KMS-11 (cell line): ENCODE data around the gene CD1E.
"Not testable (repeated sequence)": the region's sequence is repeated elsewhere in the genome, so short reads cannot be mapped to it uniquely, and the experiment has no call there.

Experiments
- H2AFZ ChIP-seq: fragments of 200-600 bp; sonication (generic); 2 replicates; pipeline ENCODE4 v1.6.1; 2016; ENCODE audit warnings: antibody characterized with exemption, mixed run types, low read depth
- H3K27ac ChIP-seq: fragments of 200-600 bp; sonication (generic); 2 replicates; pipeline ENCODE4 v1.6.1; 2016; ENCODE audit warnings: mild to moderate bottlenecking, mixed run types
- H3K27me3 ChIP-seq: fragments of 200-600 bp; sonication (generic); 2 replicates; pipeline ENCODE4 v1.6.1; 2017; ENCODE audit warnings: mild to moderate bottlenecking, low read depth, mixed run types, moderate library complexity; ENCODE audit not compliant: insufficient read depth
- H3K36me3 ChIP-seq: fragments of 200-600 bp; sonication (generic); 2 replicates; pipeline ENCODE4 v1.6.1; 2017; ENCODE audit warnings: mild to moderate bottlenecking, mixed run types; ENCODE audit not compliant: insufficient read depth
- H3K4me1 ChIP-seq: fragments of 200-600 bp; sonication (generic); 2 replicates; pipeline ENCODE4 v1.6.1; 2016; ENCODE audit warnings: mild to moderate bottlenecking, low read depth, mixed run types; ENCODE audit not compliant: poor library complexity, severe bottlenecking
- H3K4me2 ChIP-seq: fragments of 200-600 bp; sonication (generic); 2 replicates; pipeline ENCODE4 v1.7.0; 2016; ENCODE audit warnings: mild to moderate bottlenecking, mixed run types
- H3K4me3 ChIP-seq: fragments of 200-600 bp; sonication (generic); IDR thresholded peaks from 2 replicates; pipeline ENCODE4 v1.6.1; 2017; ENCODE audit warnings: low read depth, low read length, mixed read lengths; ENCODE audit not compliant: insufficient read depth
- H3K79me2 ChIP-seq: fragments of 200-600 bp; sonication (generic); 2 replicates; pipeline ENCODE4 v1.6.1; 2016; ENCODE audit warnings: low read depth, mixed run types; ENCODE audit not compliant: insufficient read depth
- H3K9ac ChIP-seq: fragments of 200-600 bp; sonication (generic); 2 replicates; pipeline ENCODE4 v1.6.1; 2016; ENCODE audit warnings: mild to moderate bottlenecking, mixed run types
- H4K20me1 ChIP-seq: fragments of 200-600 bp; sonication (generic); 2 replicates; pipeline ENCODE4 v1.6.1; 2016; ENCODE audit warnings: mild to moderate bottlenecking, mixed run types; ENCODE audit not compliant: insufficient read depth
- CTCF ChIP-seq: fragments of 200-600 bp; sonication (generic); conservative IDR thresholded peaks from 2 replicates; pipeline ENCODE4 v1.6.1; 2017; ENCODE audit warnings: low read depth, mild to moderate bottlenecking, antibody characterized with exemption, low read length, moderate library complexity, mixed read lengths

The CD1E gene

GRCh38 chr1:158333405-158334155 is 20.1 kb upstream of the CD1E start:
- Histone ChIP-seq H3K79me2 (no peaks in the 10 kb centered on the region), H3K36me3 (no peaks in the 10 kb centered on the region), H2AFZ (no peak overlapping the region), H3K4me3 (no peak overlapping the region), H4K20me1 (no peaks in the 10 kb centered on the region), H3K27me3 (no peaks in the 10 kb centered on the region), H3K4me1 (peaks cover 19% of the 10 kb centered on the region), H3K4me2 (peak overlapping the region; percentile 6), H3K27ac (no peak overlapping the region), H3K9ac (no peak overlapping the region)
- no peak for TF ChIP-seq CTCF

- Histone ChIP-seq H3K27me3 (no peaks in the 10 kb centered on the region), H3K36me3 (no peaks in the 10 kb centered on the region), H3K4me1 (peaks cover 19% of the 10 kb centered on the region), H3K9ac (no peak overlapping the region), H3K4me2 (peak overlapping the region; percentile 6; the same call in 1 of the 2 replicates), H2AFZ (no peak overlapping the region), H3K27ac (no peak overlapping the region), H3K4me3 (no peak overlapping the region), H4K20me1 (no peaks in the 10 kb centered on the region), H3K79me2 (no peaks in the 10 kb centered on the region)
- TF ChIP-seq CTCF, result no peak
Measured at GRCh38 chr1:158334526-158335212, 19.0 kb upstream of the CD1E start.

- no peaks in the 10 kb centered on the region for H3K79me2 ChIP-seq
- no peak overlapping the region for H3K27ac ChIP-seq
- H3K4me3 ChIP-seq, result no peak overlapping the region
- H3K27me3 ChIP-seq, result no peaks in the 10 kb centered on the region
- no peak overlapping the region for H3K9ac ChIP-seq
- H2AFZ ChIP-seq, result no peak overlapping the region
- H3K4me1 ChIP-seq, result peaks cover 19% of the 10 kb centered on the region
- no peaks in the 10 kb centered on the region for H3K36me3 ChIP-seq
- no peaks in the 10 kb centered on the region for H4K20me1 ChIP-seq
- no peak for TF ChIP-seq CTCF
- H3K4me2 ChIP-seq, result no peak overlapping the region
Measured at GRCh38 chr1:158335213-158335532, 18.5 kb upstream of the CD1E start.

GRCh38 chr1:158336413-158336812 is 17.3 kb upstream of the CD1E start:
- H3K4me2 ChIP-seq, H4K20me1 ChIP-seq, H3K9ac ChIP-seq, H3K27ac ChIP-seq, H2AFZ ChIP-seq, H3K4me3 ChIP-seq, H3K36me3 ChIP-seq, H3K79me2 ChIP-seq, H3K27me3 ChIP-seq: not testable (repeated sequence)
- H3K4me1 ChIP-seq, result peaks cover 19% of the 10 kb centered on the region

GRCh38 chr1:158348946-158349345 is 4.7 kb upstream of the CD1E start:
- not testable (repeated sequence) for H2AFZ ChIP-seq, H3K27ac ChIP-seq, H3K4me3 ChIP-seq, H3K36me3 ChIP-seq, H3K27me3 ChIP-seq, H3K9ac ChIP-seq, H3K4me1 ChIP-seq, H4K20me1 ChIP-seq, H3K79me2 ChIP-seq, H3K4me2 ChIP-seq
